Mucosa of rectum (tissue), 2 donors: Measurements from ENCODE around the gene MBNL1.

Experiments
- H3K27ac ChIP-seq, 2 donors: one replicate each; pipeline ENCODE4 v1.7.0; 2013; ENCODE audit warnings: inconsistent platforms in 2 of 2, low read depth in 2 of 2, low read length in 2 of 2
- H3K27me3 ChIP-seq, 2 donors: one replicate each; pipeline ENCODE4 v1.7.0; 2013; ENCODE audit warnings: low read length in 2 of 2; ENCODE audit not compliant: control insufficient read depth in 2 of 2, insufficient read depth in 2 of 2
- H3K36me3 ChIP-seq, 2 donors: one replicate each; pipeline ENCODE4 v1.7.0; 2013; ENCODE audit warnings: low read length in 2 of 2; ENCODE audit not compliant: control insufficient read depth in 2 of 2, insufficient read depth in 2 of 2
- H3K4me1 ChIP-seq, 2 donors: one replicate each; pipeline ENCODE4 v1.7.0; 2013; ENCODE audit warnings: low read length in 2 of 2, mild to moderate bottlenecking in 1 of 2; ENCODE audit not compliant: control insufficient read depth in 2 of 2, insufficient read depth in 2 of 2
- H3K4me3 ChIP-seq, 2 donors: one replicate each; pipeline ENCODE4 v1.7.0; 2013; ENCODE audit warnings: low read length in 2 of 2
- H3K9ac ChIP-seq, 2 donors: one replicate each; pipeline ENCODE4 v1.7.0; 2013; ENCODE audit warnings: low read length in 2 of 2, low read depth in 1 of 2, mild to moderate bottlenecking in 1 of 2
- H3K9me3 ChIP-seq, 2 donors: one replicate each; pipeline ENCODE4 v1.7.0; 2013; ENCODE audit warnings: low read length in 2 of 2; ENCODE audit not compliant: control insufficient read depth in 2 of 2
- donor health status: healthy.
- donor health status: Normal muscosa, but diverticular disease.

The MBNL1 gene

DNA sequence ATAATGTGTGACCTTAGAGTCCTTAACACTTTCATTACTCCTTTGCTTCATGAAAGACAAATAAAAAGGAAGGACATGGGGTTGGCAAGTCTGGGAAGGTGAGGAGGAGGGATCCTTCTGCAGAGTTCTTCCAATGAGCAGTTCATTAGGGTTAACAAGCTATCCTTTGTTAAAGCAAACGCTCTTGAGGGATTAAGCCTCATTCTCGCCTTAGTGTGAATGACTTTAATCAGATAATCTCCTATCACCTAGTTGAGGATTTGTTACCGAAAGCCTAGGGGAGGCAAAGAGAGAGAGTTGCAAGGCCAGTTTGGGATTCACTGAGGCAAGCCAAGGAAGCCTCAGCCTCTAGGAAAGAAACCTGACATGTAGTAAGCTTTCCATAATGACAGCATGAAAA is 7.4 kb upstream of the MBNL1 start:
- H3K4me3 ChIP-seq, result no peak overlapping the region
- H3K27ac ChIP-seq, result no peak overlapping the region
- H3K9me3 ChIP-seq, result no peaks in the 10 kb centered on the region
- peaks cover 12 to 19% of the 10 kb centered on the region in 2 donors for H3K4me1 ChIP-seq
- H3K36me3 ChIP-seq, result no peaks in the 10 kb centered on the region
- no peaks in the 10 kb centered on the region for H3K27me3 ChIP-seq
- H3K9ac ChIP-seq, result no peak overlapping the region

DNA sequence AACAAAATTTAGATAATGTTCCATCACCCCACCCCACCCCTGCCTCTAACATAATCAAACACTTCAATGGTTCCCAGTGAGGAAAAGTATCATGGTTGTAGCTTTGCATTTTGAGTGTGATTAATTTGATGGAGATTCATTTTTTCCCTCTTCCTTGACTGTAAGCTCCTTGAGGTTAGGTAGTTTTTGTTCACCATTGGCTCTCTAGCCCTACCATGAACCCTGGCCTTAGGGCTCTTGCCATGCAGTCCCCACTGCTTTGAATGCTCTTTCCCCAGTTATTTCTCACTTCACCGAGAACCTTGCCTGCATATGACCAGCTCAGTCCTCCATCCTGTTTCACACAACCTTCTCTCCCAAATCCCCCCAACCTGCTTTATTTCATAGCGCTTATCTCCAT is 5.0 kb upstream of the MBNL1 start:
- no peak overlapping the region for H3K27ac ChIP-seq
- peaks cover 27 to 28% of the 10 kb centered on the region in 2 donors for H3K4me1 ChIP-seq
- H3K27me3 ChIP-seq, result no peaks in the 10 kb centered on the region
- H3K36me3 ChIP-seq, result no peaks in the 10 kb centered on the region
- H3K4me3 ChIP-seq, result no peak overlapping the region
- no peaks in the 10 kb centered on the region for H3K9me3 ChIP-seq
- no peak overlapping the region for H3K9ac ChIP-seq

DNA sequence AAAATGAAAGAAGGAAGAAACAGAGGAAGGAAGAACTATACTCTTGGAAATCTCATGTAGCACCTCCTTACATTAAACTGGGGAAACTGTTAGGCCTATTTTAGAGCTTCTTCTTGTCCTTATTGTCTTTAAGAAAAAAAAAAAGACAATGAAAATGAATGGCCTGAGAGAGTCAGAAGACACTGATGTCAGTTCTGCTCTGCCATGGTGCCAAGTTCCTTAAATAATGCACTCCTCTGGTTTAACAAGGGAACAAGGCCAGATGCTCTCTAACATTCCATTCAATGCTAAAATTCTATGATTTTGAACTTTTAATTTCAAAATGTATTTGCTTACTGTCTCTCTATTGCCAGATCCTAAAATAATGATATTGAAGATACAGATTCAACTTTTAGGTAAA is 4.4 kb upstream of the MBNL1 start:
- no peaks in the 10 kb centered on the region for H3K9me3 ChIP-seq
- H3K27ac ChIP-seq, result no peak overlapping the region
- no peaks in the 10 kb centered on the region for H3K27me3 ChIP-seq
- H3K4me3 ChIP-seq, result no peak overlapping the region
- H3K36me3 ChIP-seq, result no peaks in the 10 kb centered on the region
- peaks cover 25 to 26% of the 10 kb centered on the region in 2 donors for H3K4me1 ChIP-seq
- H3K9ac ChIP-seq, result no peak overlapping the region

DNA sequence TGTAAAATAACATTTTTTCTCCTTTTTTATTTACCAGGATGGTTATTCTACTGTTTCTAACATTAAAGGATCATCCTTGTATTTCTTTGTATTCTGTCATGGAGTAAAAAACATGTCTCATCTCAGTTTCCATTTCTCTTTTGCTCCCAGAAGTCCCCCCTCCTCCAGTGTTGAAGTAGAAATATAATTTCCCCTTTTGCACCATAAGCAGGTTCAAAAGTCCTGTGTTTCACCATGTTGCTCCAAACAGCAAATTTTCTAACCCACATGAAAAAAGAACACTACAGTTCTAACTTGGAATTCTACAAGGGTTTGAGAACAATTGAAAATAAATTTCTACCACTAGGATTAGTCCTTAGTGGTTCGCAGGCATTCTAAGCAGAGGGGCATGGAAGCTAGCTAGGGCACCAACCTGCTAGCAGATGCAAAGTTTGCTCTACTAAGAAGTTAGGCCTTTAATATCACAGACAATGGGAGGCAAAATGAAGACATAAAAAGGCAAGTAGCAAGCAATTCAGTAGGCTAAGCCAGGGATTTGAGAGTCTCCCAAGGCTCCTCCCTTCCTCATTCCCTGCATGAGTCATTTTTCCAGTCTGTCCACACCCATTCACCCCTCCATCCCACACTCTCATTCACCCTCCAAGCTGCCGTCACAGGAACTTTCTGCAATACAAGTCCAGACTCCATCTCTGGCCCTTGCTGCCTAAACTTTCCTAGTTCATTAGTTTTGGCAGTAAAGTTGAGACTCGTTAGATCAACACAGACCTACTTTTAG is 2.3 kb upstream of the MBNL1 start:
- Histone ChIP-seq H3K36me3 (no peaks in the 10 kb centered on the region), H3K4me3 (peak overlapping the region; percentile 4 to 97), H3K9me3 (no peaks in the 10 kb centered on the region), H3K4me1 (peaks cover 25 to 30% of the 10 kb centered on the region in 2 donors), H3K27ac (peak overlapping the region; percentile 99 to 100), H3K9ac (peak overlapping the region; percentile 38 to 94), H3K27me3 (no peaks in the 10 kb centered on the region)

DNA sequence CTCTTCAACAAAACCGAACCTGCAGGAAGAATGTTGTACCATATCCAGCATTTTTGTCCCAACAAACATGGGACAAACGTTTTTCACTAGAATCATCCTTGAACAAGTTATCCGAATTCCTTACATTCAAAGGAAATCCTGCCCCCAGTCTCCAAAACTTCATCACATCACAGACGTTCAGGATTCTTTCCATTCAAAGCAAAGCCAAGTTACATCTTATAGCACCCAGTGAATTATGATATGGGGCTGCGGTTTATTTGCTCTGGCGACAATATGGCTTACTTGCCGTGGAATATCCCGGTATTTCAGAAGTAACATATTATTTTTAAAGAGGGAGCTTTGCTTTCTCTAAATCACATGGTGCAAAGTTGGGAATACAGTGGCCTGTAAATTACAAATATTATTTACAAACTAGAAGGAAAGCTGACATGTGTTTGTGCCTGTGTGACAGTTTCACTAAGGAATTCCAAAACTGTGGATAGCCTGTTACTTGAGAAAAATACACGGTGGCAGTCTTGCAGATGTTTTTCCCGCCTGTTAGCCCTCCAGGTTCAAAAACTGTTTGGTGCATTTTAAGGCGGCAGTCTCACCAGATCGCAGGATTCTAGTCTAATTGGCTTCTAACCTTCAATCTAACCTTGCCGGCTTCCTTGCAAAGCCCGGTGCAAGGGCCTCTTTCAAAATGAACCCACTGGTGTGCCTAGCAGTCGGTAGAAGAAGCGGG is 736 bp upstream of the MBNL1 start:
- Histone ChIP-seq H3K27ac (peak overlapping the region; percentile 99 to 100), H3K4me1 (peaks cover 25 to 37% of the 10 kb centered on the region in 2 donors), H3K9ac (peak overlapping the region; percentile 94 to 99), H3K9me3 (no peaks in the 10 kb centered on the region), H3K36me3 (no peaks in the 10 kb centered on the region), H3K27me3 (no peaks in the 10 kb centered on the region), H3K4me3 (peak overlapping the region; percentile 97 to 99)

DNA sequence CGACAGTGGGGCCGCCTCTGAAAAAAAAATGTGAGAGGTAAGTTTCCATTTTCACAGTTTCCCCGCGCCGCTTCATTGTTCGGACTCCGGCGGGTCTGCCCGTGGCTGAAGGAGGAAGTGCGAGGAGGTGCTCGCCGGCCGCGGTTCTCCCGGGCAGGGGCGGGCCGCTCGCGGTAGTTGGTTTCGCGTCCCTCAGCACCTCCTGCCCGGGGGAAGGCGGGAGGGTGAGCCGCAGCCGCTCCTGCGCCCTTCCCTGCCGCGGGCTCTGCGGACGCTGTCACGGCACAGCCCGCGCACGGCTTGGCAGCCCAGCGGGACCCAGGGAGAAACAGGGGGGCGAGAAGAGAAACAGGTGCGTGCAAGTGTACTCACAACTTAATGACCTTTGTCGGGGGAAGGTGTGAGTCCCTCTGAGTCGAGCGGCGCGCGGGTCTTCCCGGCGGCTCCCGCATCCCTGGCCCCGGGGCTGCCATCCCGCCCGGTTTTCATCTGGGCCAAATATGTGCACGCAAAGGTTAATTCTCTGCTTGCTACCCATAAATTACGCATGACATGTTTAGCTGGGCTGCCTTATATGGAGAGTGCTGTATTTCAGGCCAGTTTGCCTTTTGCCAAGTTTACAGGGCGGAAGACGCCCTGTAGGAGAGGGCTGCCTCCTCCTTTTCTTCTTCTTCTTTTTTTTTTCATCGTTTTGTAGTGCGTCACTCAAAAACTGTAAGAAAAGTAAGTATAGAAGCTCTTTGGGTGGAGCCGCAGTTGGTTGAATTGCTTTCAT is 514 bp downstream of the MBNL1 start:
- Histone ChIP-seq H3K9me3 (no peaks in the 10 kb centered on the region), H3K27me3 (no peaks in the 10 kb centered on the region), H3K27ac (peak overlapping the region; percentile 99 to 100), H3K9ac (peak overlapping the region; percentile 94 to 99), H3K4me3 (peak overlapping the region; percentile 97 to 99), H3K4me1 (peaks cover 25 to 41% of the 10 kb centered on the region in 2 donors), H3K36me3 (no peaks in the 10 kb centered on the region)

DNA sequence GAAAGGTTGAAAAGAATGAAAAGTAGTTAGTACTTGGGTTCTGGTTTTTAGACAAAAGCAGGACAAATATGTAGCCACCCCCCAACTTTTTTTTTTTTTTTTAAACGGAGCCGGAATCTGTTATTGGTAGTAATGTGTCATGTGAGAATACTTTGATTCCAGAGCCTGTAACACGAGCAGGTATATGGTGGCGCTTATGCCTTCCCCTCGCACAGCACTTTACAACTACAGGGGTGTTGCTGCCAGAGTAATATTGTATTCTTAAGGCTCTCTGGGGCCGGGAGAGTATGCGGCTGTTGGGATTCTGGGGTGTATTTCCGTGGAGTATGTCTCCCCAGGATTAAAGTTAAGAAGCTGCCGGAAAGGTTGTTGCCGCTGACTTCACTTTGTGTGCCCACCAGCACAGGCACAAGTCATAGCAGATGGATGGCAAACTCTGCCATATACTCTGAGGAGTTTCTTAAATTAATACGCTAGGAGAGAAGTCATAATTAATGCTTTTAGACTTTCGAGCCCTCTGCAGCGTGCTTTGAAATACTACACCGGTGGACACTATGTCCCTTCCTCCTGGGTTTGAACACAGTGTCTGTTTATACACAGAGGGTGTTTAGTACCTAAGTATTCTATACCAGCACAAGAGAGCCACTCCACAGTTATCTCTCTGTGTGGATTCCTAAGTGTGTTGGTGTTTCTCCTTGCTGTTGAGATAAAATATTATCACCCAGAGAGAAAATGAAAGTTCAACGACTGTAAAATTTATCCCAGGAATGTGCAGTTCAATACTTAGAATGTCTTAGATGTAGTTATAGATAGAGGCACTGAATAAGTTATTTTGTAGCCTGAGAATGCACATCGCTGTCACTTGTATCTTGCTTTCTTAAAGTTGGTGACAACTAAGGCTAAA is 1.4 kb downstream of the MBNL1 start:
- no peaks in the 10 kb centered on the region for H3K9me3 ChIP-seq
- peak overlapping the region; percentile 99 to 100 for H3K27ac ChIP-seq
- peaks cover 25 to 43% of the 10 kb centered on the region in 2 donors for H3K4me1 ChIP-seq
- no peaks in the 10 kb centered on the region for H3K27me3 ChIP-seq
- no peaks in the 10 kb centered on the region for H3K36me3 ChIP-seq
- H3K9ac ChIP-seq, result peak overlapping the region; percentile 94 to 99
- peak overlapping the region; percentile 97 to 99 for H3K4me3 ChIP-seq

DNA sequence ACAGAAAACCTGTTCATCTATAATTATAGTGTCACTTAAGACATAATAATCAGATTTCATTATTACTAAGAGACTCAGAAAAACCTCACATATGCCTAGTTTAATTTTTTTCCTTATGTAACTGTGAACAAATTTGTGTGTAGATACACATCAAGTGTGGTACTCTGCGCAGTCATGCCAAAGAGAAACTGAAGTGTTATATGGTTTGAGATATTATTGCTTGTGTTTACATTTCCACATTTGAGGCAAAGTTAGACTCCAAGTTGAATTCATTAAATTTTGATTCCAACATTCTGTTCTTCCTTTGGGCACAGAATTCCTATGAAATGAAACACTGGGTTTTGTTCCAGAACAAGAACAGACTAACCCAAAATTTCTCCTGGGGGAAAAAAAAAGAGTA is 2.2 kb downstream of the MBNL1 start:
- Histone ChIP-seq H3K36me3 (no peaks in the 10 kb centered on the region), H3K9ac (peak overlapping the region; percentile 94 to 99), H3K4me3 (peak overlapping the region; percentile 97 to 99), H3K27me3 (no peaks in the 10 kb centered on the region), H3K4me1 (peaks cover 19 to 42% of the 10 kb centered on the region in 2 donors), H3K9me3 (no peaks in the 10 kb centered on the region), H3K27ac (peak overlapping the region; percentile 99 to 100)

DNA sequence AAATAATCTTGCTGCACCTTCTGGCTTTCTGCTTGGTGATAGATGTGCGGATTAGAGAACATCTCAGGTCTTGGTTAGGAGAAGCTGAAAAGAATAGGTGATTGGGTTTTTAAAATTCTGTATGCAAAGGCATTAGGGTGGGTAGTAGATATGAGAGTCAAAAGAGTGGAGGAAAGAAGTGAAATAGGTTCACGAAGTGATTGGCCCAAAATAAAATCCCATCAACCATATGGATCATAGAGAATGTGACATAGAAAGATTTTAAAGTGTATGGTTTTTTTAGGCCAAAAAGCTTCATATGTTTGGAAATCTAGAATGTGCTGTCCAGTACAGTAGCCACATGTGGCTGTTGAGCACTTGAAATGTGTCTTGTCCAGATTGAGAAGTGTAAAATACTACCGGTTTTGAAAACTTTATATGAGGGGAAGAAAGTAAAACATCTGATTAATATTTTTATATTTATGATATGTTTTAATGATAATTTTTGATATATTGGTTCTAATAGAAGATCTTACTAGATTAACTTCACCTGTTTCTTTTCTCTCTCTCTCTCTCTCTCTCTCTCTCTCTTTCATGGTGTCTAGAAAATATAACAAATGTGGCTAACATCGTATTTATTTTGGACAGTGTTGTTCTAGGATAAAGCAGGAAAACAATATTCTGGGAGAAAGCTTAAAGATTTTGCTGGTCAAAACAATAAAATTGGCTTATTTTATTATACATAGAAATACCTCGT is 2.9 kb downstream of the MBNL1 start:
- peak overlapping the region; percentile 60 to 99 for H3K9ac ChIP-seq
- no peaks in the 10 kb centered on the region for H3K27me3 ChIP-seq
- H3K9me3 ChIP-seq, result no peaks in the 10 kb centered on the region
- H3K27ac ChIP-seq, result peak overlapping the region; percentile 99 to 100
- H3K4me1 ChIP-seq, result peaks cover 13 to 38% of the 10 kb centered on the region in 2 donors
- no peaks in the 10 kb centered on the region for H3K36me3 ChIP-seq
- peak overlapping the region; percentile 97 to 99 for H3K4me3 ChIP-seq
